ENCODE results near the gene RPRD2.
"Not testable (repeated sequence)": the region's sequence is repeated elsewhere in the genome, so short reads cannot be mapped to it uniquely, and the experiment has no call there.

The RPRD2 gene

DNA sequence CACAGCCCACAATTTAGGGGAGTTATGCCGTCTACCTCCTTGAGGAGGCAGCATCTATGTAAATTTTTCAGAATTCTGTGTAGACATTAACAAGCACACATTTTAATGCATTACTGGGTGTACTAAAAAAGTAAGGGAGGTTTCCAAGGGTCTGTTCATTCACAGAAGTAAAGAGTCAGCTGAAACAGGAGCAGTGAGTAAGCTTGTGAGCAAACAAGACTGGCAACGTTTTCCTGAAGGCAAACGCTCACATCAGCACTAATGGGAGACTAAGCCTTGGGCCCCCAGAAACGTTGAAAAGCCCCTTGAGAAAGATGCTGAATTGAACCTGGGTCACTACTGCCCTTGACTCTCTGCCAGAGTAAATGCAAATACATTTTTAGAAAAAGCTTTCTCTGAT is 25.7 kb downstream of the RPRD2 start:
- no peak for DNase-seq (ENCODE audit: low read depth)

DNA sequence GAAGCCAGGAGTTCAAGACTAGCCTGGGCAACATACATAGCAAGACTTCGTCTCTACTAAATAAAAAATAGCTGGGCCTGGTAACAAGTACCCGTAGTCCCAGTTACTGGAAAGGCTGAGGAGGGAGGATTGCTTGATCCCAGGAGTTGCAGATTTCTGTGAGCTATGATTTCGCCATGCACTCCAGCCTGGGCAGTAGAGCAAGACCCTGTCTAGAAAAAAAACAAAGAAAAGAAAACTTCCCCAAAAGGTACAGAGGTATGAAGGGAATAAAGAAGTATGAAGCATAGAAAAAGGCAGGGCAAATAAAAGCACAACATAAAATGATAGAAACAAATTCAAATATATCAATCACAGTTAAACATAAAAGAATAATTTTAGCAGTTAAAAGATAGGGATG is 28.7 kb downstream of the RPRD2 start:
- DNase-seq (ENCODE audit: low read depth): no peak

GRCh38 chr1:150395115-150395514 is 31.2 kb downstream of the RPRD2 start:
- DNase-seq (ENCODE audit: low read depth): not testable (repeated sequence)

- DNase-seq (ENCODE audit: low read depth): no peak
These were observed 33.6 kb downstream of the RPRD2 start for GRCh38 chr1:150397392-150398032.

- DNase-seq (ENCODE audit: low read depth): no peak
These were observed 40.5 kb downstream of the RPRD2 start for GRCh38 chr1:150404465-150404864.

- DNase-seq (ENCODE audit: low read depth): no peak
These were observed 41.7 kb downstream of the RPRD2 start for GRCh38 chr1:150405660-150406059.

GRCh38 chr1:150406483-150406882 is 42.5 kb downstream of the RPRD2 start:
- DNase-seq (ENCODE audit: low read depth): no peak

GRCh38 chr1:150407330-150407729 is 43.4 kb downstream of the RPRD2 start:
- no peak for DNase-seq (ENCODE audit: low read depth)

DNA sequence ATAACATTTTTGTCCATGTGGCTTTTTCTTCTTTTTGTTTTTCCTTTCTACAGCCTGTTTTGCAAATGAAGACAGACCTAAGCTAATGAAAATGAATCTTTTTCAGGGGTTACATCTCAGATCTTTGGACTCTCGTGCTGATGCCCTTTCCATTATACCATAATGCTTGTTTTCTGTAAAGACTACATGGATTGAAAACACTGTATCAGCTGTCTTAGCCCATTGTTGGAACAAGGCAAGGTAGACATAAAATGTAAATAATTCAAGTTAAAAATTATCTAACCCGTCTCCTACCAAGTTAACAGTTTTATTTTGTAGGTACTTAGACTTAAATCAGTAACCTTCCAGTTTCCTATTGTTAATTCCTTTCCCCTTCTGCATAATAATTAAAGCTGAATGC is 44.9 kb downstream of the RPRD2 start:
- DNase-seq (ENCODE audit: low read depth): no peak

GRCh38 chr1:150409504-150410362 is 45.8 kb downstream of the RPRD2 start:
- no peak for DNase-seq (ENCODE audit: low read depth)

DNA sequence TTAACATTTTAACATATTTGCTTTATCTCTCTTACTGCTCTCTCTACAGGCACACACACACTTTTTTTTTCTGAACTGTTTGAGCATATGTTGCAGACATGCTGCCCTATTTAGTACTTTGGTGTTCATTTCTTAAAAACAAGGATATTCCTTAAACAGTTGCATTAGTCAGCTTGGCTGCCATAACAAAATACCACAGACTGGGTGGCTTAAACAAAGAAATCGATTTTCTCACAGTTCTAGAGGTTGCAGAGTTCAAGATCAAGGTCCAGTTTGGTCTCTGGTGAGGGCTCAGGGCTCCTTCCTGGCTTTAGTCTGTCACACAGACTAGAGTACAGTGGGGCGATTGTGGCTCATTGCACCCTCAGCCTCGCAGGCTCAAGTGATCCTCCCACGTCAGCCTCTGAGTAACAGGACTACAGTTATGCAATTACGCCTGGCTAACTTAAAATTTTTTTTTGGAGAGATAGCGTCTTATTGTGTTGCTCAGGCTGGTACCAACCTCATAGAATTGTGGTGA is 46.7 kb downstream of the RPRD2 start:
- DNase-seq (ENCODE audit: low read depth): no peak

DNA sequence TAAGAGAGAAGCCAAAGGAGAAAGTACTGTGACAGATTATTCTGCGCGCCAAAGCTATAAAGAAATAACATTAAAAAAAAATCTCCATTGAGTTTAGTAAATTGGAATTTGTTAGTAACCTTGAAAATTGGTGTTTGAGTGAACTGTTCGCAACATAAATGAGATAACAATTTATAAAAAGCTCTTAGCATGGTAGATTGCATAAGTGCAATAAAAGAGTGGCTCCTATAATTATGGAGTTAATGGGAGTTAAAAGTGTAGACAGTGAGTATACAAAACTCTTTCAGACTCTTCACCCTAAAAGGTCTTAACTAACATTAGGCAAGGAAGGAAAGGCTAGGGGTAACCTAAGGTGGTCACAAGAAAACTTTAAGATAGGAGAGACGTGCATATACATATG is 50.6 kb downstream of the RPRD2 start:
- DNase-seq (ENCODE audit: low read depth): no peak

DNA sequence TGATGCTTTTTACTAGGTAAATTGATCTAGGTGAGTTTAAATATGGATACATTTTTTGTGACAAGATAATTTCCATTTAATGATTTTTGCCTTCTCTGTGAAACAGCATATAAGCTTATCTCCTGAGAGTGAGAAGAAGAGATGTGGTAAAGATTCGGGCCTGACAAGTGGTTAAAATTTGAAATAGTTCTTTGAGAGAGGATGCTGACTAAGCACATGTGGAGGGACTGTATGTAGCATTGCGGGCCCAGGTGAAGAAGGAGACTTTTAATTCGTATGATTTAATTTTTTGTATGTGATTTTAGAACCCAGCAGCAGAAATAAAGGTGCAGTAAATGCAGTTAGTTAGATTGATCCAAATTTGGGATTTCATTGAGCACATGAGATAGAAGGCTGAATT is 51.9 kb downstream of the RPRD2 start:
- no peak for DNase-seq (ENCODE audit: low read depth)

- no peak for DNase-seq (ENCODE audit: low read depth)
These were observed 56.8 kb downstream of the RPRD2 start for GRCh38 chr1:150420560-150421265.

DNA sequence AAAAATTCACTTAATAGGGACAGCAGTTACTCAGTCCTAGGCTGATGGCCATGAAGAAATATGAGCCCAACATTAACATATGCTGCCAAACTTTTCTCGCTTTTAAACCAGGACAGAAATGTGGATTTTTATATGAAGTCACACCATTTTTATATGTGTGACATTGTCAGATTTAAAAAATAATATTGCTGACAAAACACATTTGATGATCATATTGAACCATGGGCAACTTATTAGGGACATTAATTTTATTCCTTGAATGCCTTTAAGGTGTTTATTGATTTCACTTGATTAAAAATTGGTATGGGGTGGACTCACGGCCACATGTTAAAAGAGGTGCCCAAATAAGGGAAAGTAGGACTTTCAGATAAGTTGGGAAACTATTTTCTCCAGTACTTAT is 58.6 kb downstream of the RPRD2 start:
- DNase-seq (ENCODE audit: low read depth): no peak

- DNase-seq (ENCODE audit: low read depth): no peak
These were observed 65.9 kb downstream of the RPRD2 start for GRCh38 chr1:150429805-150430204.

DNA sequence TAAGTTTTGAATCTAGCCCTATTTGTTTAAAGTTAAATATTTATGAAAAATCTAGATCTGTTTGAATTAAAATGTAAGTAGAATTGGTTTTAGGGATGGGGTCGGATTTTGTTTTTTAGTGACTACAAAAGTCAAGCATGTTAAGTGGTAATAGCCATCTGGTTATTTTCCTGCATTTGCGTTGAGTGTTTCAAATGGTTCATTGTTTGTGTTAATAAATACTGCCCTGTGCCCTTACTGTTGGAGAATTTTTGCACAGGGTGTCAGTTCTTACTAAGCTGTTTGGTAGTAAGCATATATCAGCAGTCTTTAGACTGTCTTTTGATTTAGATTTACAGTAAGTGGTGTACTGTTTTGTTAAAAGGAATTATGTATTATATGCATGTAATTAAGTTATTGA is 77.2 kb downstream of the RPRD2 start:
- DNase-seq (ENCODE audit: low read depth): no peak

- DNase-seq (ENCODE audit: low read depth): no peak
These were observed 80.3 kb downstream of the RPRD2 start for GRCh38 chr1:150444232-150444631.

GRCh38 chr1:150456146-150456647 is 92.2 kb downstream of the RPRD2 start:
- DNase-seq (ENCODE audit: low read depth): no peak

- DNase-seq (ENCODE audit: low read depth): peak; percentile 59
These were observed 100.5 kb downstream of the RPRD2 start for GRCh38 chr1:150464422-150464826.

GRCh38 chr1:150466964-150467363 is 103.0 kb downstream of the RPRD2 start:
- DNase-seq (ENCODE audit: low read depth): no peak

- no peak for DNase-seq (ENCODE audit: low read depth)
These were observed 105.3 kb downstream of the RPRD2 start for GRCh38 chr1:150469291-150469690.

Data from activated T-cell treated with anti-CD3 and anti-CD28 coated beads for 1 hour (primary cell).